A549 (cell line): ENCODE data around the gene PIGO. TPM values are rescaled to one million over a fixed set of nuclear protein-coding genes. Genes with fewer than 3 reads are reported as not detected.
A peak's percentile ranks its signal among the peaks of the same experiment; 100 is the strongest.

ENCODE experiments used
- ATAC-seq, 2 experiments: fragments of 200-7000 bp in 1 of 2; fragments of >200 bp in 1 of 2; cut with Nextera tagmentation in 1 of 2; cut with Tn5 transposase in 1 of 2; 3 replicates each; pipeline versions ENCODE4 v1.8.0 to v1.9.1; 2018 to 2020; ENCODE audit warnings: mild to moderate bottlenecking in 1 of 2, moderate library complexity in 1 of 2
- CTCF ChIA-PET: fragments of 300-600 bp; sonication (Branson Sonifier 250); formaldehyde crosslinking; extraction: SDS; loops from one replicate; lab custom pipeline; 2021; ENCODE audit warnings: antibody characterized with exemption, inconsistent platforms; lab: Yijun Ruan, JAX
- POLR2A ChIA-PET: fragments of 350-600 bp; formaldehyde crosslinking; extraction: SDS; loops from one replicate; lab custom pipeline; 2021; ENCODE audit warnings: antibody characterized with exemption, inconsistent platforms; lab: Yijun Ruan, JAX
- DNase-seq, 2 experiments: peaks; one replicate each; pipeline versions ENCODE4 v3.0.0 to v3.0.0-alpha.2; 2011 to 2016; ENCODE audit warnings: low read depth in 1 of 2, low spot score in 1 of 2
- FAIRE-seq: peaks from 2 replicates; lab custom pipeline; 2011; peaks lifted over from hg19 to GRCh38; lab: Jason Lieb, UNC
- H3K27ac ChIP-seq, 2 experiments: fragments of >200 bp; sonication (Bioruptor Twin); formaldehyde crosslinking; 3 replicates each; pipeline ENCODE4 v1.5.1; 2016 to 2017
- H3K4me1 ChIP-seq: fragments of >200 bp; sonication (Bioruptor Twin); formaldehyde crosslinking; 3 replicates; pipeline ENCODE4 v1.6.1; 2016
- H3K4me2 ChIP-seq: fragments of >200 bp; sonication (Bioruptor Twin); formaldehyde crosslinking; 3 replicates; pipeline ENCODE4 v1.6.1; 2016
- H3K4me3 ChIP-seq: fragments of >200 bp; sonication (Bioruptor Twin); formaldehyde crosslinking; 3 replicates; pipeline ENCODE4 v1.5.1; 2016
- H3K9me3 ChIP-seq: fragments of >200 bp; sonication (Bioruptor Twin); formaldehyde crosslinking; 3 replicates; pipeline ENCODE4 v1.6.1; 2016
- BHLHE40 ChIP-seq: IDR thresholded peaks from 2 replicates; pipeline ENCODE4 v1.6.1; 2012; ENCODE audit warnings: low read depth, low read length, inconsistent platforms
- CBX8 ChIP-seq: fragments of 200-600 bp; sonication (generic); IDR thresholded peaks from 2 replicates; pipeline ENCODE4 v1.6.1; 2016
- CHD4 ChIP-seq: fragments of 200-600 bp; sonication (generic); IDR thresholded peaks from 2 replicates; pipeline ENCODE4 v1.6.1; 2016; ENCODE audit warnings: antibody characterized with exemption, mild to moderate bottlenecking, borderline replicate concordance
- CTCF ChIP-seq: fragments of >200 bp; sonication (Bioruptor Twin); formaldehyde crosslinking; IDR thresholded peaks from 3 replicates; pipeline ENCODE4 v1.5.1; 2016
- EHF ChIP-seq: fragments of 250-450 bp; sonication (Bioruptor Pico); IDR thresholded peaks from 2 replicates; pipeline ENCODE4 v1.5.0; 2020; ENCODE audit warnings: mild to moderate bottlenecking
- FOSB ChIP-seq: fragments of 250-450 bp; sonication (Bioruptor Pico); IDR thresholded peaks from 2 replicates; pipeline ENCODE4 v1.5.0; 2020; ENCODE audit warnings: mild to moderate bottlenecking, moderate library complexity
- HES2 ChIP-seq: fragments of >200 bp; sonication (Bioruptor Twin); formaldehyde crosslinking; IDR thresholded peaks from 2 replicates; pipeline ENCODE4 v1.6.1; 2016
- HEYL ChIP-seq: fragments of 250-450 bp; sonication (Bioruptor Pico); IDR thresholded peaks from 2 replicates; pipeline ENCODE4 v1.8.0; 2021; ENCODE audit warnings: mild to moderate bottlenecking, moderate library complexity
- HOXB5 ChIP-seq: fragments of 250-450 bp; sonication (Bioruptor Pico); IDR thresholded peaks from 2 replicates; pipeline ENCODE4 v1.5.0; 2020; ENCODE audit warnings: mild to moderate bottlenecking, moderate library complexity
- JUNB ChIP-seq: fragments of >200 bp; sonication (Bioruptor Twin); formaldehyde crosslinking; IDR thresholded peaks from 2 replicates; pipeline ENCODE4 v1.6.1; 2016
- KDM1A ChIP-seq: fragments of 200-600 bp; sonication (generic); IDR thresholded peaks from 2 replicates; pipeline ENCODE4 v1.6.1; 2016; ENCODE audit warnings: low read depth, mild to moderate bottlenecking
- KDM5A ChIP-seq: fragments of 200-600 bp; sonication (generic); IDR thresholded peaks from 2 replicates; pipeline ENCODE4 v1.6.1; 2016; ENCODE audit warnings: antibody characterized with exemption, mild to moderate bottlenecking
- NR3C1 ChIP-seq: fragments of >200 bp; sonication (Bioruptor Twin); formaldehyde crosslinking; IDR thresholded peaks from 3 replicates; pipeline ENCODE4 v1.6.1; 2017
- POLR2AphosphoS2 ChIP-seq: conservative IDR thresholded peaks from 2 replicates; pipeline ENCODE4 v1.6.1; 2012; ENCODE audit warnings: low read length, improper control_type of control experiment, inconsistent platforms
- RAD21 ChIP-seq, 2 experiments: fragments of >200 bp in 1 of 2; sonication (Bioruptor Twin) in 1 of 2; formaldehyde crosslinking in 1 of 2; IDR thresholded peaks in 1 of 2; conservative IDR thresholded peaks in 1 of 2; 2 replicates in 1 of 2; 3 replicates in 1 of 2; pipeline ENCODE4 v1.6.1; 2012 to 2018; ENCODE audit warnings: inconsistent platforms in 1 of 2
- RARB ChIP-seq: fragments of 250-450 bp; sonication (Bioruptor Pico); IDR thresholded peaks from 2 replicates; pipeline ENCODE4 v1.8.0; 2021; ENCODE audit warnings: mild to moderate bottlenecking, moderate library complexity
- RFX5 ChIP-seq: fragments of 450-650 bp; IDR thresholded peaks from 2 replicates; pipeline ENCODE4 v1.7.1; 2014; ENCODE audit warnings: antibody characterized with exemption, mild to moderate bottlenecking, moderate library complexity
- ZFP36 ChIP-seq: fragments of 450-650 bp; IDR thresholded peaks from 2 replicates; pipeline ENCODE4 v1.6.1; 2014; ENCODE audit warnings: borderline replicate concordance; ENCODE audit not compliant: partially characterized antibody
- ZSCAN20 ChIP-seq: fragments of 250-450 bp; sonication (Bioruptor Pico); IDR thresholded peaks from 2 replicates; pipeline ENCODE4 v1.8.0; 2022; ENCODE audit warnings: mild to moderate bottlenecking, moderate library complexity
- WGBS: methylation state at CpG from one replicate; pipeline ENCODE4 v1.1.6; 2017; ENCODE audit errors: missing lambda C conversion rate; 5-methylcytosine and 5-hydroxymethylcytosine counted together
- polyA plus RNA-seq, 4 experiments: library from polyadenylated mRNA; depleted of rRNA in 3 of 4; stranded (reverse); fragments of >200 nt; fragmentation: RNase III in 1 of 4; extraction: RNeasy Plus Mini Kit Qiagen cat#74134 plus additional on column Dnase treatment in 1 of 4; gene quantifications; 2 replicates in 3 of 4; 3 replicates in 1 of 4; pipeline ENCODE4 v1.2.3, GENCODE V29; 2011 to 2017
- TF ChIP-seq, protein P1 (sequence below): fragments of 250-450 bp; sonication (Bioruptor Pico); IDR thresholded peaks from 2 replicates; pipeline ENCODE4 v1.5.0; 2020; ENCODE audit warnings: low read depth, mild to moderate bottlenecking, moderate library complexity

Gene PIGO
- polyA plus RNA-seq, 2 of the 4 experiments (the other 2 are of a cell fraction) = 47.0 to 50.4 TPM

- FAIRE-seq = no peak
- CTCF ChIA-PET = interaction anchor here (1.2 to 7.1 kb wide), 5 partner anchors 10 to 66 kb away, joined by 3 to 41 read pairs (median 4); no protein-coding TSS in a partner anchor
- Histone ChIP-seq H3K27ac (no peak overlapping the region), H3K9me3 (no peaks in the 10 kb centered on the region), H3K4me2 (no peak overlapping the region), H3K4me3 (no peak overlapping the region), H3K4me1 (no peaks in the 10 kb centered on the region)
- no peak for ATAC-seq
- TF ChIP-seq KDM5A = no peak
- no peak for TF ChIP-seq CTCF
- POLR2A ChIA-PET = interaction anchor here (0.6 kb wide), 1 partner anchor 12 kb away, joined by 4 read pairs; the partner anchor contains the start of gene VCP
- DNase-seq = no peak
- 94% methylated on average over 11 of the region's 11 CpGs for WGBS
Observed at GRCh38 chr9:35060548-35061207, 35.7 kb downstream of the PIGO start.

GRCh38 chr9:35059438-35059837, 37.0 kb downstream of the PIGO start:
- Histone ChIP-seq H3K27ac (no peak overlapping the region), H3K4me3 (no peak overlapping the region), H3K9me3 (no peaks in the 10 kb centered on the region), H3K4me1 (no peaks in the 10 kb centered on the region), H3K4me2 (no peak overlapping the region)
- DNase-seq (no peak), FAIRE-seq (no peak), ATAC-seq (no peak)
- ChIA-PET POLR2A (no interaction called here), CTCF (interaction anchor here (0.7 to 7.1 kb wide), 4 partner anchors 9 to 37 kb away, joined by 3 to 41 read pairs (median 4); partner anchors contain the start of gene PIGO)
- 95% methylated on average over 10 of the region's 10 CpGs for WGBS
- TF ChIP-seq RFX5 (no peak), NR3C1 (no peak), RAD21 (conservative IDR thresholded peaks at IDR 0.05 in 1 of 2, IDR thresholded peaks at IDR 0.05 in 1 of 2) (no peak), HOXB5 (no peak), KDM1A (no peak), CHD4 (no peak), ZSCAN20 (CRISPR knock-in tag) (no peak), HES2 (no peak), CBX8 (no peak), JUNB (no peak), HEYL (no peak), ZFP36 (no peak), FOSB (no peak), CTCF (no peak), RARB (no peak), EHF (no peak), KDM5A (no peak)
- TF ChIP-seq, protein P1, sequence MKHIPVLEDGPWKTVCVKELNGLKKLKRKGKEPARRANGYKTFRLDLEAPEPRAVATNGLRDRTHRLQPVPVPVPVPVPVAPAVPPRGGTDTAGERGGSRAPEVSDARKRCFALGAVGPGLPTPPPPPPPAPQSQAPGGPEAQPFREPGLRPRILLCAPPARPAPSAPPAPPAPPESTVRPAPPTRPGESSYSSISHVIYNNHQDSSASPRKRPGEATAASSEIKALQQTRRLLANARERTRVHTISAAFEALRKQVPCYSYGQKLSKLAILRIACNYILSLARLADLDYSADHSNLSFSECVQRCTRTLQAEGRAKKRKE (CRISPR knock-in tag) = no peak

DNA sequence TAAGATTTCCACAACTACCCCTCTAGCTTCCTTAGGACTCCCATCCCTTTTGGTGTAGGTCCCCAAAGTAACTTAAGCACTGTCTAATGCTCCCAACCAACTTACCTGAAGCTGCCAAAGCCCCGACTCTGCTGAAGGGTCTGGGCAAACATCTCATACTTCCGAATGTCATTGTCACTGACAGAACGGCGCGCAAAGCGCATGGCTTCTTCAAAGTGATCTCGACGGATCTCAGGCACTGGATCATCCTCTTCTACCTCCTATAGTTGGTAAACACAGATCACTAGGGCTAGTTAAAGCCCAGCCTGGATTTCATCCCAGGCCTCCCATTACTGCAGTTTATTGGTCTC, 39.1 kb downstream of the PIGO start:
- 94% methylated on average over 8 of the region's 8 CpGs for WGBS
- ATAC-seq (no peak), FAIRE-seq (no peak), DNase-seq (no peak)
- ChIA-PET POLR2A (interaction anchor here (3.4 kb wide), 1 partner anchor 15 kb away, joined by 16 read pairs; the partner anchor contains the start of gene VCP), CTCF (interaction anchor here (1.1 to 1.6 kb wide), 3 partner anchors 13 to 158 kb away, joined by 3 to 8 read pairs (median 4); partner anchors contain the start of gene VCP)
- Histone ChIP-seq H3K4me2 (no peak overlapping the region), H3K27ac (no peak overlapping the region), H3K4me1 (no peaks in the 10 kb centered on the region), H3K9me3 (no peaks in the 10 kb centered on the region), H3K4me3 (no peak overlapping the region)
- 0 out of 2 replicates have a peak, but pooled peaks have one; percentile 67 for TF ChIP-seq POLR2AphosphoS2
- no peak for TF ChIP-seq BHLHE40
